ENCODE data around the gene CFAP65. TPM values are rescaled to one million over a fixed set of nuclear protein-coding genes. Genes with fewer than 3 reads are reported as not detected.

Gene CFAP65
- total and polyA plus RNA-seq, 2 of the 13 experiments (the other 11 are each of a cell fraction or from before 2014, with no cell fraction given): 0.05 TPM; not detected in 1

DNA sequence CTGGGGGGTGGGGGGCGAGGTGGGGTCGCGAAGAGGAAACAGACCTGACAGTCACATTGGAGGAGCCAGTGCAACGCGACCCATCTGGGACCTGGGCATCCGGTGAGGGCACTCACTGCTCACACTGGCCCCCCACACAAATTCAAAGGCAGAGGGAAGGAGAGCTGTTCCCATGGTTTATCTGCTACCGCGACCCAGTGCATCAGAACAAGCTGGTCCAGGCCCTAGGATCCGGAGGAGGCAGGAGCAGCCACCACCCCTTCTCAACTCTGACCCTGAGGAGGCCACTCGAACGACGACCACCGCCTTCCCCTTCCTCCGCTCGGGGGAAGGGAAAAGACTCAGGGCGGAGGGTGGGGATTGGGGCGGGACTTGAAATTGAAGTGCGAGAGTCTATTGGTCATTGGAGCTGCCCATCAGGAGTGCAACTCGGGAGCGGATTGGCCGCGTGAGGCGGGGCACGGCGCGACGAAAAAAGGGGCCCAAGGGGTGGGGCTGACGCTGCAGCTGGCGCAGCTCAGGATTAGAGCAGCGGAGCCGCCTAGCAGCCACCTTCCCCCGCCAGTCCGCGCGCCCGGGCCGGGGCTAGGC lies 82.1 kb downstream of the CFAP65 start, which contains the start of gene CDK5R2 (continued):
- TF ChIP-seq HNF4A (CRISPR knock-in tag; IDR thresholded peaks at IDR 0.05) (no peak), HNRNPLL (IDR thresholded peaks at IDR 0.05; ENCODE audit: low read depth, low read length, poor library complexity, severe bottlenecking) (peak; percentile 67), ZNF552 (CRISPR knock-in tag; IDR thresholded peaks at IDR 0.05; ENCODE audit: borderline replicate concordance) (no peak), ZKSCAN8 (CRISPR knock-in tag; IDR thresholded peaks at IDR 0.05; ENCODE audit: borderline replicate concordance) (no peak), HOXA5 (CRISPR knock-in tag; IDR thresholded peaks at IDR 0.05) (0 out of 2 replicates have a peak, but pooled peaks have one; percentile 46), REXO4 (CRISPR knock-in tag; IDR thresholded peaks at IDR 0.05; ENCODE audit: borderline replicate concordance) (no peak), ZNF839 (CRISPR knock-in tag; IDR thresholded peaks at IDR 0.05; ENCODE audit: borderline replicate concordance) (no peak), ZNF589 (CRISPR knock-in tag; conservative IDR thresholded peaks at IDR 0.05) (no peak), ZNF124 (CRISPR knock-in tag; IDR thresholded peaks at IDR 0.05) (no peak)
- TF ChIP-seq, protein P1, sequence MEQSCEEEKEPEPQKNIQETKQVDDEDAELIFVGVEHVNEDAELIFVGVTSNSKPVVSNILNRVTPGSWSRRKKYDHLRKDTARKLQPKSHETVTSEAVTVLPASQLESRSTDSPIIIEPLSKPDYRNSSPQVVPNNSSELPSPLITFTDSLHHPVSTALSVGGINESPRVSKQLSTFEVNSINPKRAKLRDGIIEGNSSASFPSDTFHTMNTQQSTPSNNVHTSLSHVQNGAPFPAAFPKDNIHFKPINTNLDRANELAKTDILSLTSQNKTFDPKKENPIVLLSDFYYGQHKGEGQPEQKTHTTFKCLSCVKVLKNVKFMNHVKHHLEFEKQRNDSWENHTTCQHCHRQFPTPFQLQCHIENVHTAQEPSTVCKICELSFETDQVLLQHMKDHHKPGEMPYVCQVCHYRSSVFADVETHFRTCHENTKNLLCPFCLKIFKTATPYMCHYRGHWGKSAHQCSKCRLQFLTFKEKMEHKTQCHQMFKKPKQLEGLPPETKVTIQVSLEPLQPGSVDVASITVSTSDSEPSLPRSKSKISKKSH (CRISPR knock-in tag; IDR thresholded peaks at IDR 0.05; ENCODE audit: borderline replicate concordance): peak; percentile 67; the same call in 1 of the 2 replicates
- TF ChIP-seq, protein P2, sequence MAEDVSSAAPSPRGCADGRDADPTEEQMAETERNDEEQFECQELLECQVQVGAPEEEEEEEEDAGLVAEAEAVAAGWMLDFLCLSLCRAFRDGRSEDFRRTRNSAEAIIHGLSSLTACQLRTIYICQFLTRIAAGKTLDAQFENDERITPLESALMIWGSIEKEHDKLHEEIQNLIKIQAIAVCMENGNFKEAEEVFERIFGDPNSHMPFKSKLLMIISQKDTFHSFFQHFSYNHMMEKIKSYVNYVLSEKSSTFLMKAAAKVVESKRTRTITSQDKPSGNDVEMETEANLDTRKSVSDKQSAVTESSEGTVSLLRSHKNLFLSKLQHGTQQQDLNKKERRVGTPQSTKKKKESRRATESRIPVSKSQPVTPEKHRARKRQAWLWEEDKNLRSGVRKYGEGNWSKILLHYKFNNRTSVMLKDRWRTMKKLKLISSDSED (CRISPR knock-in tag; IDR thresholded peaks at IDR 0.05): no peak
- TF ChIP-seq, protein P3, sequence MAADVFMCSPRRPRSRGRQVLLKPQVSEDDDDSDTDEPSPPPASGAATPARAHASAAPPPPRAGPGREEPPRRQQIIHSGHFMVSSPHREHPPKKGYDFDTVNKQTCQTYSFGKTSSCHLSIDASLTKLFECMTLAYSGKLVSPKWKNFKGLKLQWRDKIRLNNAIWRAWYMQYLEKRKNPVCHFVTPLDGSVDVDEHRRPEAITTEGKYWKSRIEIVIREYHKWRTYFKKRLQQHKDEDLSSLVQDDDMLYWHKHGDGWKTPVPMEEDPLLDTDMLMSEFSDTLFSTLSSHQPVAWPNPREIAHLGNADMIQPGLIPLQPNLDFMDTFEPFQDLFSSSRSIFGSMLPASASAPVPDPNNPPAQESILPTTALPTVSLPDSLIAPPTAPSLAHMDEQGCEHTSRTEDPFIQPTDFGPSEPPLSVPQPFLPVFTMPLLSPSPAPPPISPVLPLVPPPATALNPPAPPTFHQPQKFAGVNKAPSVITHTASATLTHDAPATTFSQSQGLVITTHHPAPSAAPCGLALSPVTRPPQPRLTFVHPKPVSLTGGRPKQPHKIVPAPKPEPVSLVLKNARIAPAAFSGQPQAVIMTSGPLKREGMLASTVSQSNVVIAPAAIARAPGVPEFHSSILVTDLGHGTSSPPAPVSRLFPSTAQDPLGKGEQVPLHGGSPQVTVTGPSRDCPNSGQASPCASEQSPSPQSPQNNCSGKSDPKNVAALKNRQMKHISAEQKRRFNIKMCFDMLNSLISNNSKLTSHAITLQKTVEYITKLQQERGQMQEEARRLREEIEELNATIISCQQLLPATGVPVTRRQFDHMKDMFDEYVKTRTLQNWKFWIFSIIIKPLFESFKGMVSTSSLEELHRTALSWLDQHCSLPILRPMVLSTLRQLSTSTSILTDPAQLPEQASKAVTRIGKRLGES (CRISPR knock-in tag; IDR thresholded peaks at IDR 0.05; ENCODE audit: borderline replicate concordance): no peak
- TF ChIP-seq, protein P4, sequence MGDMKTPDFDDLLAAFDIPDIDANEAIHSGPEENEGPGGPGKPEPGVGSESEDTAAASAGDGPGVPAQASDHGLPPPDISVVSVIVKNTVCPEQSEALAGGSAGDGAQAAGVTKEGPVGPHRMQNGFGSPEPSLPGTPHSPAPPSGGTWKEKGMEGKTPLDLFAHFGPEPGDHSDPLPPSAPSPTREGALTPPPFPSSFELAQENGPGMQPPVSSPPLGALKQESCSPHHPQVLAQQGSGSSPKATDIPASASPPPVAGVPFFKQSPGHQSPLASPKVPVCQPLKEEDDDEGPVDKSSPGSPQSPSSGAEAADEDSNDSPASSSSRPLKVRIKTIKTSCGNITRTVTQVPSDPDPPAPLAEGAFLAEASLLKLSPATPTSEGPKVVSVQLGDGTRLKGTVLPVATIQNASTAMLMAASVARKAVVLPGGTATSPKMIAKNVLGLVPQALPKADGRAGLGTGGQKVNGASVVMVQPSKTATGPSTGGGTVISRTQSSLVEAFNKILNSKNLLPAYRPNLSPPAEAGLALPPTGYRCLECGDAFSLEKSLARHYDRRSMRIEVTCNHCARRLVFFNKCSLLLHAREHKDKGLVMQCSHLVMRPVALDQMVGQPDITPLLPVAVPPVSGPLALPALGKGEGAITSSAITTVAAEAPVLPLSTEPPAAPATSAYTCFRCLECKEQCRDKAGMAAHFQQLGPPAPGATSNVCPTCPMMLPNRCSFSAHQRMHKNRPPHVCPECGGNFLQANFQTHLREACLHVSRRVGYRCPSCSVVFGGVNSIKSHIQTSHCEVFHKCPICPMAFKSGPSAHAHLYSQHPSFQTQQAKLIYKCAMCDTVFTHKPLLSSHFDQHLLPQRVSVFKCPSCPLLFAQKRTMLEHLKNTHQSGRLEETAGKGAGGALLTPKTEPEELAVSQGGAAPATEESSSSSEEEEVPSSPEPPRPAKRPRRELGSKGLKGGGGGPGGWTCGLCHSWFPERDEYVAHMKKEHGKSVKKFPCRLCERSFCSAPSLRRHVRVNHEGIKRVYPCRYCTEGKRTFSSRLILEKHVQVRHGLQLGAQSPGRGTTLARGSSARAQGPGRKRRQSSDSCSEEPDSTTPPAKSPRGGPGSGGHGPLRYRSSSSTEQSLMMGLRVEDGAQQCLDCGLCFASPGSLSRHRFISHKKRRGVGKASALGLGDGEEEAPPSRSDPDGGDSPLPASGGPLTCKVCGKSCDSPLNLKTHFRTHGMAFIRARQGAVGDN (CRISPR knock-in tag; IDR thresholded peaks at IDR 0.05): peak; percentile 45; the same call in 1 of the 2 replicates
- TF ChIP-seq, protein P5, sequence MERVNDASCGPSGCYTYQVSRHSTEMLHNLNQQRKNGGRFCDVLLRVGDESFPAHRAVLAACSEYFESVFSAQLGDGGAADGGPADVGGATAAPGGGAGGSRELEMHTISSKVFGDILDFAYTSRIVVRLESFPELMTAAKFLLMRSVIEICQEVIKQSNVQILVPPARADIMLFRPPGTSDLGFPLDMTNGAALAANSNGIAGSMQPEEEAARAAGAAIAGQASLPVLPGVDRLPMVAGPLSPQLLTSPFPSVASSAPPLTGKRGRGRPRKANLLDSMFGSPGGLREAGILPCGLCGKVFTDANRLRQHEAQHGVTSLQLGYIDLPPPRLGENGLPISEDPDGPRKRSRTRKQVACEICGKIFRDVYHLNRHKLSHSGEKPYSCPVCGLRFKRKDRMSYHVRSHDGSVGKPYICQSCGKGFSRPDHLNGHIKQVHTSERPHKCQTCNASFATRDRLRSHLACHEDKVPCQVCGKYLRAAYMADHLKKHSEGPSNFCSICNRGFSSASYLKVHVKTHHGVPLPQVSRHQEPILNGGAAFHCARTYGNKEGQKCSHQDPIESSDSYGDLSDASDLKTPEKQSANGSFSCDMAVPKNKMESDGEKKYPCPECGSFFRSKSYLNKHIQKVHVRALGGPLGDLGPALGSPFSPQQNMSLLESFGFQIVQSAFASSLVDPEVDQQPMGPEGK (CRISPR knock-in tag; IDR thresholded peaks at IDR 0.05): peak; percentile 59; the same call in 1 of the 2 replicates

All from HepG2 (cell line).